Measurements from ENCODE around the gene JMJD8. TPM values are rescaled to one million over a fixed set of nuclear protein-coding genes. Genes with fewer than 3 reads are reported as not detected.
A peak's percentile ranks its signal among the peaks of the same experiment; 100 is the strongest.

Gene JMJD8
- 100 to 1,000 TPM in 2 of 4 donors, 10 to 100 TPM in 2; 83.1 to 119 (median 101) TPM for total RNA-seq

DNA sequence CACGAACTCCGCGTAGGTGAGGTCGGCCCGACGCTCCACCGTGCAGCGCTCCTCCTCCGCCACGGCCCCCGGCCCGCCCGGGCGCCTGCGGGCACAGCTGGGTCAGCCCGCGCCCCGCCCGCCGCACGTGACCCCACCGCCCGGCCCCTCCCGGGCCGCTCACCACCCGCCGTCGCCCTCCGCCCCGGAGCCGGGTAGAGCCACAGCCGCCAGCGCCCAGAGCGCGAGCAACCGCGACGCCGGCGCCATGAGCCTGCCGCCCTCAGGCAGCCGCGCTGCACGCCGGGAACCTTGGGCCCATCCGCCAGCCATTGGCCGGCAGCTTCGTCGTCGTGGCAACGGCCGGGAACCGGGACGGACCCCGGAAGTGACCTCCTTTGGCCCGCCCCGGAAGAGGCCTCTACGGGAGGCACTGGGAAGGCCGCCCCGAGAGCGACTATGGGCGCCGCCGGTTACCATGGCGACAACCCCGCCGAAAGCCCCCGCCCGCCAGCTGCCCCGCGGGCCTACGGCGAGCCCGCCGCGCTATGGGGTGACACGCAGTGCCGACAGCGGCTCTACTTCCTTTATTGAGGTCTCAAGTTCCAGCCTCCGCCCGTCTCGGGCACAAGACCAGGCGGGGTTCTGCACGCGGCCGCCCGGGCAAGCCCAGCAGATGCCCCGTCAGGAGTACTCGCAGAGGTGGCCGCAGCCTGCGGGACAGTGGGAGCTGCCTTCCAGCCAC is at the start of gene JMJD8:
TSS of gene JMJD8 (minus strand) at position 264 of the 724 bp plus-strand sequence. CDS start at position 249, 15 bp downstream.
- peak; percentile 93 to 95 for DNase-seq (ENCODE audit: low spot score in 2 of 2)
- peak within 1 kb of the TSS; percentile 49 to 84 (median 80) for H3K27ac ChIP-seq
- peaks cover 0 to 53% (median 15%) of the 10 kb centered on the region in 3 donors for H3K36me3 ChIP-seq
- H3K4me3 ChIP-seq = peak within 1 kb of the TSS; percentile 56 to 84 (median 72)
- WGBS, 2 donors = 4 to 30% methylated on average over 6 to 73 of the region's 91 CpGs
- H3K27me3 ChIP-seq = no peaks in the 10 kb centered on the region
- TF ChIP-seq EP300 (IDR thresholded peaks at IDR 0.05) = peak; percentile 85
- TF ChIP-seq POLR2A (IDR thresholded peaks at IDR 0.05) = peak in 1 of 2 donors; percentile 39
- TF ChIP-seq, protein P1, sequence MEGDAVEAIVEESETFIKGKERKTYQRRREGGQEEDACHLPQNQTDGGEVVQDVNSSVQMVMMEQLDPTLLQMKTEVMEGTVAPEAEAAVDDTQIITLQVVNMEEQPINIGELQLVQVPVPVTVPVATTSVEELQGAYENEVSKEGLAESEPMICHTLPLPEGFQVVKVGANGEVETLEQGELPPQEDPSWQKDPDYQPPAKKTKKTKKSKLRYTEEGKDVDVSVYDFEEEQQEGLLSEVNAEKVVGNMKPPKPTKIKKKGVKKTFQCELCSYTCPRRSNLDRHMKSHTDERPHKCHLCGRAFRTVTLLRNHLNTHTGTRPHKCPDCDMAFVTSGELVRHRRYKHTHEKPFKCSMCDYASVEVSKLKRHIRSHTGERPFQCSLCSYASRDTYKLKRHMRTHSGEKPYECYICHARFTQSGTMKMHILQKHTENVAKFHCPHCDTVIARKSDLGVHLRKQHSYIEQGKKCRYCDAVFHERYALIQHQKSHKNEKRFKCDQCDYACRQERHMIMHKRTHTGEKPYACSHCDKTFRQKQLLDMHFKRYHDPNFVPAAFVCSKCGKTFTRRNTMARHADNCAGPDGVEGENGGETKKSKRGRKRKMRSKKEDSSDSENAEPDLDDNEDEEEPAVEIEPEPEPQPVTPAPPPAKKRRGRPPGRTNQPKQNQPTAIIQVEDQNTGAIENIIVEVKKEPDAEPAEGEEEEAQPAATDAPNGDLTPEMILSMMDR (IDR thresholded peaks at IDR 0.05) = peak in 1 of 5 experiments; percentile 11
- H3K9me3 ChIP-seq = no peaks in the 10 kb centered on the region
- H3K4me1 ChIP-seq = peaks cover 0 to 74% (median 42%) of the 10 kb centered on the region in 4 donors

DNA sequence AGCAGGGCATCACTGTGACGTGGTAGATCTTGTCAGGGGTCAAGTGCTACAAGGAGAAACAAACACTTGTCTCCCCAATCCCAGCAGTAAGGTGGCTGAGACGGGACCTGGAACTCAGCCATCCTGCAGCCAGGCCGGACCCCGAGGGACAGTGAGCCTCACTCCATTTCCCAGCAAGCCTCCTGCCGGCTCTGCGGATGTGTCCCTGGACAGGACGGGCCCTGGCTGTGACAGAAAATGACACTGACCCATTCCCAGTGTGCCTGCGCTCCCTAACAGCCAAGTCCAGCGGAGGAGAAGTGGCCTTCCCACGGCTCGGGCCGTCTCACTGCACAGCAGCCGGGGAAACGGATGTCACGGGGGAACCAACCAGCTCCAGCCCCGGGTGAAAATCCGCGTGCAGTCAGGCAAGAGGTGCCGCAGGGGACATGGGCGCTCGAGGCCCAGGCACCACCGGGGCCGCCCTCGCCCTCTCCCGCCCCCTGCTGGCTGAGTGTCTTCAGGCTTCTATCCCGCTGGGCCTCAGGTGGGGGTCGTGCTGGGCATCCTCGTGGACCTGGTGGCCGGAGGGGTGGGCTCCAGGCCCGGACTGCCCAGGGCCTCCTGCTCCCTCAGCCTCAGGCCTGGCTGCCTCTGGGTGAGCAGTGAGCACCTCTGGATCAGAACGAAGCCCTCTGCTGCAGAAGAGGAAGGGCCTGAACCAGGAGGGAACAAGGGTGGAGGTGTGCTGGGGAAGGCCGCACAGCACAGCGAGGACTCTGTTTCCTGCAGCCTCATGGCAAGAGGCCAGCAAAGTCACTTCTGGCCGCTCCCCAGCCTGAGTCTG is 49.5 kb upstream of the JMJD8 start:
- H3K27ac ChIP-seq = no peak overlapping the region
- H3K4me3 ChIP-seq = no peak overlapping the region
- H3K4me1 ChIP-seq = peaks cover 0 to 8% (median 4%) of the 10 kb centered on the region in 4 donors
- DNase-seq (ENCODE audit: low spot score in 2 of 2) = no peak
- TF ChIP-seq EP300 (IDR thresholded peaks at IDR 0.05) (no peak), POLR2A (IDR thresholded peaks at IDR 0.05) (no peak)
- TF ChIP-seq, protein P1 (IDR thresholded peaks at IDR 0.05) = no peak
- peaks cover 0 to 90% (median 0%) of the 10 kb centered on the region in 3 donors for H3K36me3 ChIP-seq
- WGBS, 2 donors = 80 to 88% methylated on average over 18 to 34 of the region's 34 CpGs
- H3K27me3 ChIP-seq = no peaks in the 10 kb centered on the region
- H3K9me3 ChIP-seq = no peaks in the 10 kb centered on the region

GRCh38 chr16:732936-733335 is 48.8 kb upstream of the JMJD8 start:
- no peak overlapping the region for H3K27ac ChIP-seq

DNA sequence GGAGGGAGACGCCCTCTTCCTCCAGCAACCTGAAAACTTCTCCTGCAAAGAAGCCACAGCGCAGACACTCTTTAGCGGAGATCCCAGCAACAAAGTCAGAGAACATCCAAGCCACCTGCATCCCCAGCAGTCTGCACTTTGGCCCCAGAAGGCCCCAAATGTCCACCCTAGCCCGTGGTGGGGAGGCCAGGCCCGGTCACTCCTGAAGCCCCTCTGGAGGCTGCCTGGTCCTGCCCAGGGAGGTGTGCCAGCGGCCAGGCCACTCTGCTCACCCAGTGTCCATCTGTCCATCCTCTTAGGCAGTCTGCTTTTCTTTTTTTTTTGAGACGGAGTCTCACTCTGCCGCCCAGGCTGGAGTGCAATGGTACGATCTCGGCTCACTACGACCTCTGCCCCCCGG is 48.2 kb upstream of the JMJD8 start:
- Histone ChIP-seq H3K4me3 (no peak overlapping the region), H3K4me1 (peaks cover 0 to 21% (median 16%) of the 10 kb centered on the region in 4 donors), H3K36me3 (peaks cover 0 to 77% (median 0%) of the 10 kb centered on the region in 3 donors), H3K9me3 (no peaks in the 10 kb centered on the region), H3K27ac (no peak overlapping the region), H3K27me3 (peaks cover 0 to 5% of the 10 kb centered on the region in 2 donors)
- no peak for DNase-seq (ENCODE audit: low spot score in 2 of 2)
- WGBS, 2 donors = 86 to 90% methylated on average over 12 of the region's 12 CpGs
- TF ChIP-seq EP300 (IDR thresholded peaks at IDR 0.05) (no peak), POLR2A (IDR thresholded peaks at IDR 0.05) (no peak)
- TF ChIP-seq, protein P1 (IDR thresholded peaks at IDR 0.05) = no peak

More at GRCh38 chr16:732936-733335, 48.8 kb upstream of the JMJD8 start:
- peaks cover 0 to 15% (median 10%) of the 10 kb centered on the region in 4 donors for H3K4me1 ChIP-seq
- no peaks in the 10 kb centered on the region for H3K27me3 ChIP-seq
- no peak for DNase-seq (ENCODE audit: low spot score in 2 of 2)
- peaks cover 0 to 83% (median 0%) of the 10 kb centered on the region in 3 donors for H3K36me3 ChIP-seq
- H3K9me3 ChIP-seq = no peaks in the 10 kb centered on the region
- WGBS, 2 donors = 86 to 92% methylated on average over 13 of the region's 13 CpGs
- TF ChIP-seq EP300 (IDR thresholded peaks at IDR 0.05) (no peak), POLR2A (IDR thresholded peaks at IDR 0.05) (no peak)
- TF ChIP-seq, protein P1 (IDR thresholded peaks at IDR 0.05) = no peak
- H3K4me3 ChIP-seq = no peak overlapping the region

Data from tibial nerve (tissue), 4 donors.